ENCODE results near the gene NUDT2.

NUDT2 gene

DNA sequence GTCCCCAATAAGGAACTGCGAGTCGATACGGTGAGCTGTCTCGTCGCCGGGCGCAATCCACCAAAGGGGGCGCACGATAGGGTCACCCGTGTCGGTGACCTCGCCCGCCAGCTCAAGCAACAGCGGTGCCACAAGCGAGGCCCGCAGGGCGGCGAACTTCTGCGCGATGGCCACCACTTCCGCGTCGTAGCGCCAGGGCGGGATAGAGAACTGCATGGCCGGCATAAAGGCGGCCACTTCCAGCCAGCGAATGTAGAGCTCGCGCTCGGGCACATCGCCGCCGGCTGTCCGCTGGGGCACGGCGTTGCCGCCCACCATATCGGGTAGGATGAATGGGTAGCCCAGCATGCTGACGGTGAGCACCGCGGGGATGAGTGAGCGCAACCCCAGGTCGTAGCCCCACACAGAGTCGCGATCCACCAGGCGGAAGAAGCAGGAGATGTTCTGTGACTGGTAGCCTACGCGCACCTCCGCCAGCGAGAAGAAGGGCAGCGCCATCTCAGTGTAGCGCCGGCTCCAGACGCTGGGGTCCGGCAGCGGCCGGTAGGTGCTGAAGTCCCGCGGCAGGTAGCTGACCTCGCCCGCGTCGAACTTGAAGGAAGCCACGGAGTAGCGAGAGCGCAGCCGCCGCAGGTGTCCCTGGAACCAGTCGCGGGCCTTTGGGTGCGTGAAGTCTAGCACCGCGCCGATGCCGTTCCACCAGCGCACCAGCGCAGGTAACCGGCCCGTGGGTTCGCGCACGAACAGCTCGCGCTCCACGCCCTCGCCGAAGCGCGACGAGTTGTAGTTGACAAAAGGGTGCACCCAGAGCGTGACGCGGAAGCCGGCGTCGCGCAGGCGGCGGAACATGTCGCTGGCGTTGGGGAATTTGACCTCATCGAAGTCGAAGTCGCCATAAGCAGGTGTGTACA, 41.9 kb downstream of the NUDT2 start:
- no peak for DNase-seq (ENCODE audit: low read depth)

- DNase-seq (ENCODE audit: low read depth), result no peak
Measured at GRCh38 chr9:34371886-34372466, 42.6 kb downstream of the NUDT2 start.

GRCh38 chr9:34372467-34373011, 43.2 kb downstream of the NUDT2 start:
- DNase-seq (ENCODE audit: low read depth), result no peak

GRCh38 chr9:34373749-34374148, 44.4 kb downstream of the NUDT2 start:
- DNase-seq (ENCODE audit: low read depth), result no peak

DNA sequence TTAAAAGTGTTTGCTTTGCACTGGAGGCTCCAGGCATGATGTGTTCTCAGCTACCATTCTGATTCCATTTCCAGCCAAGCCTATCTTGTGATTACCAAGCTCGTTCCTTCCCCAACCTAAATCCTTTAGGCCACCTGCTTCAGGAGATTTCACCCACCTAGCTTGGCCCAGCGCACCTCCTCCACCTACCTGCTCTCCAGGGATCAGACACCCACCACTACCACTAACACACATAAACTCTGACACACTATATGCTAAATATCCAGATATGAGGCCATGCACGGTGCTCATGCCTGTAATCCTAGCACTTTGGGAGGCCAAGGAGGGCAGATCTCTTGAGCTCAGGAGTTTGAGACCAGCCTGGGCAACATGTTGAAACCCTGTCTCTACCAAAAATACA, 45.0 kb downstream of the NUDT2 start:
- no peak for DNase-seq (ENCODE audit: low read depth)

GRCh38 chr9:34374905-34375552, 45.7 kb downstream of the NUDT2 start:
- no peak for DNase-seq (ENCODE audit: low read depth)

GRCh38 chr9:34375901-34376595, 46.7 kb downstream of the NUDT2 start:
- DNase-seq (ENCODE audit: low read depth), result no peak

DNA sequence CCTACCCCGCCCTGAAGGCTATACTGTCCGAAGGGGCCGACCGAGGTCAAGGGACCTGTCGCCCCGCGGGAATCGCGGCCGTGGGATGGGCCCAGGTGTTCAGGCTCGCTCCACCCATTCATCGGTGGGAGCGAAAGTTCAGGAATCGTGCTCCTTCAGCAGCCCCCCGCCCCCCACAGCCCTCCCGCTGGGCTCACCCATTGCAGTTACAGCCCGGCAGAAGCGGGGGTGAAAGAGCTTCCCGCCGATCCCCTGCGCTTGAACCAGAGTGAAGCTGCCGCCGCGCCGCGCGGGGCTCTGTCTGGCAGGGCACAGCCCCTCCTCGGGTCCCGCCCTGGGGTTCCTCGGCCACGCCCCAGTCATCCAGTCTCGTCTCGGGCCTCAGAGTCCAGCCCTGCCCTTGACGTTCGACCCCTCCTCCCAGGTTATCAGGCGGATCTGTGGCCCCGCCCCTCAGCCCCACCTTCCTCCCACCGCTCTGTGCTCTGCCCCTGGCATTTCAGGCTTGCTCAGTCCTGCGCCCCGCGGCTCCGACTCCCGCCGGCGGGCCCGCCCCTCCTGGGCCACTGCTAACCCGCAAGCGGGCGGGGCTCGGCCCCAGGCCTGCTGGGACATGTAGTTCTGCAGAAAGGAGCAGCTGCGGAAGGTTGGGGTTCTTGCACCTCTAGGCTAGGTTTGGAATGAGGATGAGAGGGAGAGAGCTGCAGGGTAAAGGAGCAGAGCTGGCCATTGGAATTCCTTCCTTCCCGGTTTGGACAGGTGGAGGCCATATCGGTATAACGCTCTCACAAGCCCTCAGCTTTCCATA, 47.4 kb downstream of the NUDT2 start, which contains the start of gene MYORG:
Gene MYORG (minus strand): TSS at position 303 of the 808 bp plus-strand sequence. CDS start 3,955 bp downstream, outside the sequence.
- DNase-seq (ENCODE audit: low read depth), result peak; percentile 86

DNA sequence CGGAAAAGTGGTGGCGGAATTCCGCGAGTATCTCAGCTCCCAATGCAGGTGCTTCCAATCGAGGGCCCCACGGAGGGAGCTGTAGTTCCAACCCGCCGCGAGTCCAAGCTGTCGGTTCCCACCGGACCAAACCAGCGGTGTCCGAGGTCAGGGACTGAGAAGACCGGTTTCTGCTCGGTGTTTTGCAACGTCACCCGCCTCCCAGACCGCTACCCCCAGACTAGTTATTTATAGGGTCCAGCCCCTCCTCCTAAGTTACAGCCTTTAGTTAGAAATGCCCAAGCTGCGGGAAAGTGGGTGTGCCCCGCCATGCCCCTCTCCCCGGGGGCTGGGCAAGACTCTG, 48.0 kb downstream of the NUDT2 start:
- DNase-seq (ENCODE audit: low read depth), result no peak

GRCh38 chr9:34378376-34379060, 49.1 kb downstream of the NUDT2 start:
- DNase-seq (ENCODE audit: low read depth), result no peak

DNA sequence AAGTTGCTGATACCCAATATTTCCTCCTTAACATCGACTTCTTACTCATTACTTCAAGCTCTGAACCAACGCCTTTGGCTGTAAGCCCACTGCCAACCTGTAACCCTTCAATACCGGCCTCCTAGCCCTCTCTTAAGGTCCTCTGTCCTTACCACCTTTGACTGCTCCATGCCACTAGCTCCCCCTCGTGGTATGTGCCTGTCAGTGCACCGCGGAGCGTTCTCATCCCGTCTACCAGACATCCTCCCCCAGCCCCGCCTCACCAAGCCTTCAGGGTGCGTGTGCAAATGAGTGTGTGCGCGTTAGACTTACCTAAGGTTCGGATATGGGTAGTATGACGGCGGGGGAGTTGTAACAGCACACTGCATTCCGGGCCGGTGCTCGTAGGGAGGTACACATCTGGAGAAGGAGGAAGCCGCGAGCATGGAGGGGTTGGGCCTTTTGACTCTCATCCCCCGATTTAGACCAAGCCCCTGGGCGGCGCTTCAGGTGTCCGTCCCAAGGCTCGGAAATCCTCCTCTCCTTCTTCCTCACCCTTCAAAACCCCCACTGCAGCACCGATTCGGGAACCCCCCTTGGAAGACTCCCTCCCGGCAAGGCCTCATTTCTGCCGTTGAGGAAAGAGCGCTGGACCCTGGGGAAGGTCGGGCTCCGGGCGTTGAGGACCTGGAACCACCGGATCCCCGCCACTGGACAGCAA, 50.1 kb downstream of the NUDT2 start:
- peak; percentile 34 for DNase-seq (ENCODE audit: low read depth)

GRCh38 chr9:34380034-34380510, 50.7 kb downstream of the NUDT2 start:
- DNase-seq (ENCODE audit: low read depth), result no peak

DNA sequence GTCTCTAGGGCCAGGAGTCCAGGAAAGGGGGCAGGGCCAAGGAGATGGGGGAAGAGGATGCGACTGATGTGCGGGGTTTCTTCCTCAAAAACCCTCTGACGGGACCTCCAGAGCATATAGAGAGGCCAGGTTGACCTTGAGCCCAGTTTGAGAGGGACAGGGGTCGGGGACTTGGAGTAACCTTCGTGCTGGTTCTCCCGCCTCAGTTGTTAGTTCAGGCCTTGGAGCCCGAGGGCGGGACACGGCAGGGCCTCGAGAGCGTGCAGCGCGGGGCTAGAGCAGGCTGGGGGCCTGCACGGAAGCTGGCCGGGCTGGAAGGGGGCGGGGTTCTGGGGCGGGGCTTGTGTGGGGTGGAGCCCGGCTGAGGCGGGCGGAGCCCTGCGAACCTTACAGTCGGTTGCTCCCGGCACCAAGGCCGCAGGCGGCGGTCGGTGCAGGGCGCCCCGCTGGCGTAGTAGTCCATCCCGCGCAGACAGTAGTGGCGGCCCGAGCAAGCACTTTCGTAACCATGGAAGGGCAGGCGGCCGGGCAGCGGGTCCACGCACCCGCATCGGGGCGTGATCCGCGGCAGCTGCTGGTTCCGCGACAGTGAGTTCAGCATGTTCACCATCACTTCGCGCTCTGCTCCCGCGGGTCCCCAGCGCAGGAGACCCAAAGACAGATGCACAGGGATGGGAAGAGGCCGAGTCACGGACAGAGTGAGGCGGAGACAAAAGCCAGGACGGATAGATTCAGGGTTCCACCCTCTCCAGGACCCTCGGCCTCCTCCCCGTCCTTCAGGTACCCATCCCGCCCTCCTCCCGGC, 51.3 kb downstream of the NUDT2 start:
- no peak for DNase-seq (ENCODE audit: low read depth)

GRCh38 chr9:34381323-34381722, 52.0 kb downstream of the NUDT2 start:
- no peak for DNase-seq (ENCODE audit: low read depth)

DNA sequence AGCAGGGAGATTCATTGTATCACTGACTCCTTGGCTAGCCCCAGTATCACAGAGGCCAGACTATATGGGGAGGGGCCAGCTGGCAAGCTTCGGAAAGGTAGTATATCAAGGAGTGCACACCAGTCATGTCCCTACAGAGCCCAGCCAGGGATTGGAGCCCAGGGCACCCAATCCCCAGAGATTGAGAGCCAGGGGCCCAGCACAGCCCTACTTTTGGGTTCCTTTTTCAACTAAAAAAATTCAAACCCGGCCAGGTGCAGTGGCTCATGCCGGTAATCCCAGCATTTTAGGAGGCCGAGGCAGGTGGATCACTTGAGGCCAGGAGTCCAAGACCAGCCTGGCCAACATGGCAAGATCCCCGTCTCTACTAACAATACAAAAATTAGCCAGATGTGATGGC, 52.7 kb downstream of the NUDT2 start:
- no peak for DNase-seq (ENCODE audit: low read depth)

- DNase-seq (ENCODE audit: low read depth), result no peak
Measured at GRCh38 chr9:34382879-34383278, 53.5 kb downstream of the NUDT2 start.

- no peak for DNase-seq (ENCODE audit: low read depth)
Measured at GRCh38 chr9:34383904-34384303, 54.5 kb downstream of the NUDT2 start.

- no peak for DNase-seq (ENCODE audit: low read depth)
Measured at GRCh38 chr9:34384368-34385165, 55.2 kb downstream of the NUDT2 start.

Measured in HS-5 (cell line).